ENCODE data around the gene PSMD8. TPM values are rescaled to one million over a fixed set of nuclear protein-coding genes. Genes with fewer than 3 reads are reported as not detected.
"Not testable (repeated sequence)": the region's sequence is repeated elsewhere in the genome, so short reads cannot be mapped to it uniquely, and the experiment has no call there.

Gene PSMD8
- total RNA-seq, 1 donor: 277 TPM

- TF ChIP-seq CTCF (IDR thresholded peaks at IDR 0.05; ENCODE audit: insufficient read depth, low read depth, low read length): no peak
- H3K4me3 ChIP-seq (ENCODE audit: low read depth, low read length): no peak within 1 kb of the TSS
- no peak for DNase-seq (ENCODE audit: low read depth)
These were observed 51.6 kb downstream of the PSMD8 start, which contains the start of gene RASGRP4 for GRCh38 chr19:38425810-38426466. Gene RASGRP4, minus strand, starts transcription at chr19:38426219. Its CDS starts 128 bp downstream, at chr19:38426091.

- not testable (repeated sequence) for DNase-seq (ENCODE audit: low read depth); H3K4me3 ChIP-seq (ENCODE audit: low read depth, low read length)
These were observed 52.8 kb downstream of the PSMD8 start for GRCh38 chr19:38427035-38427677.

- TF ChIP-seq CTCF (IDR thresholded peaks at IDR 0.05; ENCODE audit: insufficient read depth, low read depth, low read length): no peak
- H3K4me3 ChIP-seq (ENCODE audit: low read depth, low read length): no peak overlapping the region
- DNase-seq (ENCODE audit: low read depth): no peak
These were observed 54.9 kb downstream of the PSMD8 start for GRCh38 chr19:38429055-38429810.

- H3K4me3 ChIP-seq (ENCODE audit: low read depth, low read length): no peak overlapping the region
- no peak for DNase-seq (ENCODE audit: low read depth)
- no peak for TF ChIP-seq CTCF (IDR thresholded peaks at IDR 0.05; ENCODE audit: insufficient read depth, low read depth, low read length)
These were observed 55.4 kb downstream of the PSMD8 start for GRCh38 chr19:38429811-38430156.

- TF ChIP-seq CTCF (IDR thresholded peaks at IDR 0.05; ENCODE audit: insufficient read depth, low read depth, low read length): no peak
- DNase-seq (ENCODE audit: low read depth): no peak
- no peak overlapping the region for H3K4me3 ChIP-seq (ENCODE audit: low read depth, low read length)
These were observed 56.6 kb downstream of the PSMD8 start for GRCh38 chr19:38430931-38431330.

- peak; percentile 11 for DNase-seq (ENCODE audit: low read depth)
- H3K4me3 ChIP-seq (ENCODE audit: low read depth, low read length): no peak within 1 kb of the TSS
- no peak for TF ChIP-seq CTCF (IDR thresholded peaks at IDR 0.05; ENCODE audit: insufficient read depth, low read depth, low read length)
These were observed 58.9 kb downstream of the PSMD8 start, which contains the start of gene RYR1 for GRCh38 chr19:38433268-38433733. Gene RYR1, plus strand, starts transcription at chr19:38433691. Its CDS starts 139 bp downstream, at chr19:38433830.

Other genes starting within 250 kb of the PSMD8 start
- 1.7 and 3.5 TPM in 2 replicates for gene DPF1, start 150.3 kb upstream of the PSMD8 start, total RNA-seq
- gene PPP1R14A, start 118.2 kb upstream of the PSMD8 start, total RNA-seq: 1.3 and 8.7 TPM in 2 replicates
- gene SPINT2, start 110.0 kb upstream of the PSMD8 start, total RNA-seq: 3.5 and 5.5 TPM in 2 replicates
- 1.3 and 3.2 TPM in 2 replicates for gene C19orf33, start 70.3 kb upstream of the PSMD8 start, total RNA-seq
- 50.1 and 65.7 TPM in 2 replicates for gene YIF1B, start 58.6 kb upstream of the PSMD8 start, total RNA-seq
- gene KCNK6, start 54.7 kb upstream of the PSMD8 start, total RNA-seq: 8.6 and 9.3 TPM in 2 replicates
- 1.3 and 1.7 TPM in 2 replicates for gene CATSPERG, start 38.7 kb upstream of the PSMD8 start, total RNA-seq
- gene GGN, start 13.5 kb downstream of the PSMD8 start, total RNA-seq: 0.32 and 0.86 TPM in 2 replicates
- gene SPRED3, start 14.1 kb downstream of the PSMD8 start, total RNA-seq: 3.9 TPM in 2 replicates
- gene FAM98C, start 28.5 kb downstream of the PSMD8 start, total RNA-seq: 7.8 and 10.3 TPM in 2 replicates
- not detected in 2 replicates for gene RASGRP4, start 51.6 kb downstream of the PSMD8 start, total RNA-seq
- under 0.01 TPM in 2 replicates for gene RYR1, start 59.1 kb downstream of the PSMD8 start, total RNA-seq
- gene MAP4K1, start 243.4 kb downstream of the PSMD8 start, total RNA-seq: 0.32 TPM in 1 of 2 replicates, not detected in the other
- gene EIF3K, start 244.6 kb downstream of the PSMD8 start, total RNA-seq: 152 and 257 TPM in 2 replicates